ENCODE results near the gene NRIP2. TPM values are rescaled to one million over a fixed set of nuclear protein-coding genes. Genes with fewer than 3 reads are reported as not detected.

NRIP2 gene
- total and polyA plus RNA-seq, 12 donors: 1.4 to 4.0 (median 2.5) TPM

- no peak for ATAC-seq
- Histone ChIP-seq H3K4me3 (no peak overlapping the region), H3K27me3 (no peaks in the 10 kb centered on the region), H3K9me3 (no peaks in the 10 kb centered on the region), H3K36me3 (peaks cover 0 to 83% (median 36%) of the 10 kb centered on the region in 9 donors), H3K4me1 (peaks cover 0 to 14% (median 3%) of the 10 kb centered on the region in 9 donors), H3K27ac (no peak overlapping the region)
- no peak for TF ChIP-seq CTCF (IDR thresholded peaks at IDR 0.05)
- 92 to 95% methylated on average over 6 of the region's 6 CpGs for WGBS, 2 donors
- intact Hi-C loops (cut with DNase I): no loop called here
- DNase-seq: no peak
These were observed 5.6 kb downstream of the NRIP2 start for GRCh38 chr12:2829275-2829674.

GRCh38 chr12:2826721-2827515, 7.9 kb downstream of the NRIP2 start:
- ATAC-seq (no peak), DNase-seq (no peak)
- no peaks in the 10 kb centered on the region for H3K4me1 ChIP-seq
- WGBS, 2 donors: 87 to 88% methylated on average over 14 of the region's 14 CpGs
- peaks cover 0 to 99% (median 60%) of the 10 kb centered on the region in 9 donors for H3K36me3 ChIP-seq
- no peaks in the 10 kb centered on the region for H3K27me3 ChIP-seq
- no peak overlapping the region for H3K27ac ChIP-seq
- no peaks in the 10 kb centered on the region for H3K9me3 ChIP-seq
- no peak overlapping the region for H3K4me3 ChIP-seq
- TF ChIP-seq CTCF (IDR thresholded peaks at IDR 0.05): no peak
- intact Hi-C loops (cut with DNase I): no loop called here

- intact Hi-C loops (cut with DNase I): no loop called here
- ATAC-seq (no peak), DNase-seq (no peak)
- Histone ChIP-seq H3K27ac (no peak overlapping the region), H3K4me3 (no peak overlapping the region), H3K4me1 (no peaks in the 10 kb centered on the region), H3K27me3 (no peaks in the 10 kb centered on the region), H3K36me3 (peaks cover 0 to 100% (median 62%) of the 10 kb centered on the region in 9 donors), H3K9me3 (no peaks in the 10 kb centered on the region)
- WGBS, 2 donors: 97% methylated on average over 3 of the region's 3 CpGs
- TF ChIP-seq CTCF (IDR thresholded peaks at IDR 0.05): no peak
These were observed 8.8 kb downstream of the NRIP2 start for GRCh38 chr12:2826036-2826435.

GRCh38 chr12:2825132-2825531, 9.7 kb downstream of the NRIP2 start:
- Histone ChIP-seq H3K4me3 (no peak overlapping the region), H3K36me3 (peaks cover 0 to 100% (median 71%) of the 10 kb centered on the region in 9 donors), H3K4me1 (no peaks in the 10 kb centered on the region), H3K27ac (no peak overlapping the region), H3K9me3 (no peaks in the 10 kb centered on the region), H3K27me3 (no peaks in the 10 kb centered on the region)
- 76 to 82% methylated on average over 4 of the region's 4 CpGs for WGBS, 2 donors
- no peak for TF ChIP-seq CTCF (IDR thresholded peaks at IDR 0.05)
- intact Hi-C loops (cut with DNase I): no loop called here
- ATAC-seq (no peak), DNase-seq (no peak)

Data from heart right ventricle (tissue), 16 donors.